DOHH2 (cell line): ENCODE measurements around the gene MBTD1.

Source experiments
- H3F3A ChIP-seq: fragments of 200-600 bp; sonication (generic), shearing (Covaris generic); 2 replicates; pipeline ENCODE4 v1.6.0; 2016; ENCODE audit warnings: antibody characterized with exemption, mild to moderate bottlenecking; ENCODE audit not compliant: control insufficient read depth, insufficient read depth
- H3K27ac ChIP-seq: fragments of 200-600 bp; sonication (generic); 2 replicates; pipeline ENCODE4 v1.5.1; 2014; ENCODE audit warnings: low read depth, mild to moderate bottlenecking, low read length, moderate library complexity
- H3K27me3 ChIP-seq: fragments of 200-600 bp; sonication (generic); 2 replicates; pipeline ENCODE4 v1.6.1; 2014; ENCODE audit warnings: mild to moderate bottlenecking, low read length, mixed read lengths; ENCODE audit not compliant: control insufficient read depth
- H3K36me3 ChIP-seq: fragments of 200-600 bp; sonication (generic); 2 replicates; pipeline ENCODE4 v1.6.1; 2014; ENCODE audit warnings: mild to moderate bottlenecking, low read length, moderate library complexity, mixed read lengths; ENCODE audit not compliant: control insufficient read depth
- H3K4me1 ChIP-seq: fragments of 200-600 bp; sonication (generic); 2 replicates; pipeline ENCODE4 v1.6.1; 2014; ENCODE audit warnings: mild to moderate bottlenecking, low read length, mixed read lengths; ENCODE audit not compliant: control insufficient read depth
- H3K4me2 ChIP-seq: fragments of 200-600 bp; sonication (generic); 2 replicates; pipeline ENCODE4 v1.6.0; 2014; ENCODE audit warnings: mild to moderate bottlenecking, low read length, moderate library complexity
- H3K4me3 ChIP-seq: fragments of 200-600 bp; sonication (generic); 2 replicates; pipeline ENCODE4 v1.5.1; 2014; ENCODE audit warnings: mild to moderate bottlenecking, low read length, mixed read lengths
- H3K79me2 ChIP-seq: fragments of 200-600 bp; sonication (generic); 2 replicates; pipeline ENCODE4 v1.6.1; 2014; ENCODE audit warnings: mild to moderate bottlenecking, low read length, mixed read lengths; ENCODE audit not compliant: control insufficient read depth
- H3K9me2 ChIP-seq: fragments of 200-600 bp; sonication (generic); replicated peaks from 2 replicates; pipeline ENCODE4 v1.6.1; 2014; ENCODE audit warnings: mild to moderate bottlenecking, low read length, mixed read lengths; ENCODE audit not compliant: control insufficient read depth
- H3K9me3 ChIP-seq: fragments of 200-600 bp; sonication (generic); 2 replicates; pipeline ENCODE4 v1.6.1; 2014; ENCODE audit warnings: antibody characterized with exemption, low read length, mixed read lengths; ENCODE audit not compliant: control insufficient read depth, insufficient read depth
- H4K20me1 ChIP-seq: fragments of 200-600 bp; sonication (generic); 2 replicates; pipeline ENCODE4 v1.6.0; 2014; ENCODE audit warnings: low read depth, mild to moderate bottlenecking, antibody characterized with exemption, low read length, moderate library complexity; ENCODE audit not compliant: control insufficient read depth, insufficient read depth
- EZH2phosphoT487 ChIP-seq: fragments of 200-600 bp; sonication (generic); IDR thresholded peaks from 2 replicates; pipeline ENCODE4 v1.6.1; 2017; ENCODE audit warnings: borderline replicate concordance, mild to moderate bottlenecking, antibody characterized with exemption, low read length, moderate library complexity, mixed read lengths
- TF ChIP-seq, protein P1 (sequence below): fragments of 200-600 bp; sonication (generic); IDR thresholded peaks from one replicate; pipeline ENCODE4 v1.5.1; 2014; ENCODE audit warnings: antibody characterized with exemption, mild to moderate bottlenecking, low read depth, low read length; ENCODE audit not compliant: poor library complexity, severe bottlenecking

Gene MBTD1

DNA sequence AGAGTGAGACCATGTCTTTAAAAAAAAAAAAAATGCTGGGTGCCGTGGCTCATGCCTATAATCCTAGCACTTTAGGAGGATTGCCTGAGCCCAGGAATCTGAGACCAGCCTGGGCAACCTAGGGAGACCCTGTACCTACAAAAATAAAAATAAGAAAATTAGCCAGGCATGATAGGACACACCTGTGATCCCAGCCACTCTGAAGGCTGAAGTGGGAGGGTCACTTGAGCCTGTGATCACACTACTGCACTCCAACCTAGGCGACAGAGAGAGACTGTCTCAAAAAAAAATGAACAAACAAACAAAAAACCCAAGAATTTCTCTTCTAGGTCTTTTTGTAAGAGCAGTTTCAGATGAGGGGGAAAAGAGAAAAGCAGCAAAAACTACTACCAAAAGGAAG is 59.0 kb downstream of the MBTD1 start:
- H3K36me3 ChIP-seq, result peaks cover 58% of the 10 kb centered on the region
- H3K27me3 ChIP-seq, result no peaks in the 10 kb centered on the region
- no peak overlapping the region for H3K4me2 ChIP-seq
- no peaks in the 10 kb centered on the region for H3K9me3 ChIP-seq
- H3K4me1 ChIP-seq, result no peaks in the 10 kb centered on the region
- no peak overlapping the region for H3K27ac ChIP-seq
- no peak for TF ChIP-seq EZH2phosphoT487
- TF ChIP-seq, protein P1, sequence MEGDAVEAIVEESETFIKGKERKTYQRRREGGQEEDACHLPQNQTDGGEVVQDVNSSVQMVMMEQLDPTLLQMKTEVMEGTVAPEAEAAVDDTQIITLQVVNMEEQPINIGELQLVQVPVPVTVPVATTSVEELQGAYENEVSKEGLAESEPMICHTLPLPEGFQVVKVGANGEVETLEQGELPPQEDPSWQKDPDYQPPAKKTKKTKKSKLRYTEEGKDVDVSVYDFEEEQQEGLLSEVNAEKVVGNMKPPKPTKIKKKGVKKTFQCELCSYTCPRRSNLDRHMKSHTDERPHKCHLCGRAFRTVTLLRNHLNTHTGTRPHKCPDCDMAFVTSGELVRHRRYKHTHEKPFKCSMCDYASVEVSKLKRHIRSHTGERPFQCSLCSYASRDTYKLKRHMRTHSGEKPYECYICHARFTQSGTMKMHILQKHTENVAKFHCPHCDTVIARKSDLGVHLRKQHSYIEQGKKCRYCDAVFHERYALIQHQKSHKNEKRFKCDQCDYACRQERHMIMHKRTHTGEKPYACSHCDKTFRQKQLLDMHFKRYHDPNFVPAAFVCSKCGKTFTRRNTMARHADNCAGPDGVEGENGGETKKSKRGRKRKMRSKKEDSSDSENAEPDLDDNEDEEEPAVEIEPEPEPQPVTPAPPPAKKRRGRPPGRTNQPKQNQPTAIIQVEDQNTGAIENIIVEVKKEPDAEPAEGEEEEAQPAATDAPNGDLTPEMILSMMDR, result no peak
- no peaks in the 10 kb centered on the region for H3F3A ChIP-seq
- H3K9me2 ChIP-seq, result no peaks in the 10 kb centered on the region
- no peaks in the 10 kb centered on the region for H4K20me1 ChIP-seq
- H3K79me2 ChIP-seq, result no peaks in the 10 kb centered on the region
- no peak overlapping the region for H3K4me3 ChIP-seq

DNA sequence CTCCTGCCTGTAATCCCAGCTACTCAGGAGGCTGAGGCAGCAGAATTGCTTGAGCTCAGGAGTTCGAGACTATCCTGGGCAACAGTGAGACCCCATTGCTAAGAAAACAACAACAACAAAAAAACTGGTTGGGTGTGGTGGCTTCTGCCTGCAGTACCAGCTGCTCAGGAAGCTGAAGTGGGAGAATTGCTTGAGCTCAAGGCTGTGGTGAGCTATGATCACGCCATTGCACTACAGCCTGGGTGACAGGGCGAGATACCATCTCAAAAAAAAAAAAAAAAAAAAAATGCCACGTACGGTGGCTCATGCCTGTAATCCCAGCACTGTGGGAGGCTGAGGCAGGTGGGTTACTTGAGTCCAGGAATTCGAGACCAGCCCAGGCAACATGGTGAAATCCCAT is 59.6 kb downstream of the MBTD1 start:
- H3K4me3 ChIP-seq, result no peak overlapping the region
- H3K27me3 ChIP-seq, result no peaks in the 10 kb centered on the region
- H4K20me1 ChIP-seq, result no peaks in the 10 kb centered on the region
- no peak overlapping the region for H3K4me2 ChIP-seq
- TF ChIP-seq, protein P1, result no peak
- no peak for TF ChIP-seq EZH2phosphoT487
- H3K79me2 ChIP-seq, result no peaks in the 10 kb centered on the region
- no peaks in the 10 kb centered on the region for H3K9me2 ChIP-seq
- H3F3A ChIP-seq, result no peaks in the 10 kb centered on the region
- H3K9me3 ChIP-seq, result no peaks in the 10 kb centered on the region
- H3K4me1 ChIP-seq, result no peaks in the 10 kb centered on the region
- no peak overlapping the region for H3K27ac ChIP-seq
- H3K36me3 ChIP-seq, result peaks cover 60% of the 10 kb centered on the region

DNA sequence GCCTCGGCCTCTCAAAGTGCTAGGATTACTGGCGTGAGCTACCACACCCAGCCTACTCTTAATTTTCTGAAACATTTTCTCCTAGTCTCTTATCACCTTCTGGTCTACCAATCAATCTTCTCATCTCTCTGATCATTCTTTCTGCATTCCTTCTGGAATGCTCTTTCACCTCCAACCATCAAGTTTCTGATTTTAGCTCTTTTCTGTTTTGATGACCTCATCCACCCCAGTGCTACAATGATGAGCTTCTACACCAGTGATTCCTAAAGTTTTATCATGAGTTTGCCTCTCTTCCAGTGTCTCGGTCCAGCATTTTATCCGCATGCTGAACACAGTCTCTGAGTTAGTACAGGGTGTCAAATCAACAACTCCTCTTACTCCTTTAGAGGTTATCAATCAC is 62.1 kb downstream of the MBTD1 start:
- H3K4me2 ChIP-seq, result no peak overlapping the region
- no peak for TF ChIP-seq EZH2phosphoT487
- TF ChIP-seq, protein P1, result no peak
- H3K79me2 ChIP-seq, result no peaks in the 10 kb centered on the region
- no peaks in the 10 kb centered on the region for H3F3A ChIP-seq
- H3K27ac ChIP-seq, result no peak overlapping the region
- peaks cover 62% of the 10 kb centered on the region for H3K36me3 ChIP-seq
- H4K20me1 ChIP-seq, result no peaks in the 10 kb centered on the region
- H3K9me3 ChIP-seq, result no peaks in the 10 kb centered on the region
- no peaks in the 10 kb centered on the region for H3K27me3 ChIP-seq
- no peak overlapping the region for H3K4me3 ChIP-seq
- H3K9me2 ChIP-seq, result no peaks in the 10 kb centered on the region
- no peaks in the 10 kb centered on the region for H3K4me1 ChIP-seq

DNA sequence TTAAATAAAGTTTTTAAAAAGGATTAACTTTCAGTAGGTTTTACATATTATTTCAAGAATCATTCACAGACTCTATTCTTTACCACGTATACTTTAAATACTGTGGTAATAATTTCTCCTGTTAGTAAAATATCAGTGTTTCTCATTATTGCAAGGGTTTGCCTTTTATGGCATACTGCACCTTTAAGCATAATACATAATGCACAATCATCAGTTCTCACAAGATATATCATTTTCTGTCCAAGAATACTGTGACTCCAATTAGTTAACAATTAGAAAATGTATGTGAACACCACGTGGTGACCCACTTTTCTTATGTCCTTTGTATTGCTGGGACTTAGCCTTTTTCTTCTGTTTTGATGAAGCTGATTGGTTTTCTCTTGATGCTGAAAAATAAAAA is 68.0 kb downstream of the MBTD1 start:
- peaks cover 62% of the 10 kb centered on the region for H3K36me3 ChIP-seq

More for the DNA sequence above, 68.0 kb downstream of the MBTD1 start:
- Histone ChIP-seq H3K4me2 (no peak overlapping the region), H3K4me3 (no peak overlapping the region), H3K27ac (no peak overlapping the region), H3K4me1 (no peaks in the 10 kb centered on the region), H3K9me3 (no peaks in the 10 kb centered on the region), H3K27me3 (no peaks in the 10 kb centered on the region), H3K9me2 (no peaks in the 10 kb centered on the region), H3F3A (peaks cover 6% of the 10 kb centered on the region; the same call in 1 of the 2 replicates), H3K79me2 (no peaks in the 10 kb centered on the region), H4K20me1 (no peaks in the 10 kb centered on the region)
- no peak for TF ChIP-seq EZH2phosphoT487
- TF ChIP-seq, protein P1, result no peak
